Liver (tissue), 9 donors: ENCODE data around the gene MCTP1. TPM values are rescaled to one million over a fixed set of nuclear protein-coding genes. Genes with fewer than 3 reads are reported as not detected.

ENCODE experiments used
- DNase-seq: peaks from one replicate; pipeline ENCODE4 v3.0.0-alpha.2; 2017; ENCODE audit warnings: low spot score
- H3K27ac ChIP-seq, 2 donors: one replicate each; pipeline ENCODE4 v1.7.0; 2013; ENCODE audit warnings: inconsistent platforms in 2 of 2, low read length in 2 of 2, control low read depth in 1 of 2, low read depth in 1 of 2, mild to moderate bottlenecking in 1 of 2
- H3K27me3 ChIP-seq, 4 donors: one replicate each; pipeline versions ENCODE4 v1.6.1 to v1.7.0; 2013; ENCODE audit warnings: low read length in 3 of 4, inconsistent platforms in 1 of 4, mild to moderate bottlenecking in 1 of 4, moderate library complexity in 1 of 4; ENCODE audit not compliant: control insufficient read depth in 4 of 4, insufficient read depth in 4 of 4
- H3K36me3 ChIP-seq, 4 donors: one replicate each; pipeline versions ENCODE4 v1.6.1 to v1.7.0; 2013; ENCODE audit warnings: low read length in 3 of 4, mild to moderate bottlenecking in 3 of 4, low read depth in 1 of 4, moderate library complexity in 1 of 4; ENCODE audit not compliant: control insufficient read depth in 4 of 4, insufficient read depth in 3 of 4
- H3K4me1 ChIP-seq, 4 donors: one replicate each; pipeline versions ENCODE4 v1.6.1 to v1.7.0; 2013; ENCODE audit warnings: low read length in 3 of 4, mild to moderate bottlenecking in 3 of 4, moderate library complexity in 1 of 4; ENCODE audit not compliant: control insufficient read depth in 4 of 4, insufficient read depth in 4 of 4
- H3K4me3 ChIP-seq, 3 donors: one replicate each; pipeline versions ENCODE4 v1.6.1 to v1.7.0; 2013; ENCODE audit warnings: low read length in 3 of 3, control low read depth in 1 of 3, low read depth in 1 of 3, mild to moderate bottlenecking in 1 of 3
- H3K9ac ChIP-seq, 2 donors: one replicate each; pipeline ENCODE4 v1.7.0; 2013; ENCODE audit warnings: low read length in 2 of 2, mild to moderate bottlenecking in 2 of 2, moderate library complexity in 2 of 2, control low read depth in 1 of 2, low read depth in 1 of 2
- H3K9me3 ChIP-seq, 4 donors: one replicate each; pipeline versions ENCODE4 v1.6.1 to v1.7.0; 2013; ENCODE audit warnings: low read length in 3 of 4; ENCODE audit not compliant: control insufficient read depth in 4 of 4
- ATF3 ChIP-seq: IDR thresholded peaks from 2 replicates; pipeline ENCODE4 v1.6.1; 2016; ENCODE audit warnings: antibody characterized with exemption
- EGR1 ChIP-seq, 2 donors: IDR thresholded peaks; 2 replicates each; pipeline ENCODE4 v1.6.1; 2016 to 2018; ENCODE audit warnings: antibody characterized with exemption in 2 of 2, low read depth in 2 of 2
- FOXA1 ChIP-seq: IDR thresholded peaks from 2 replicates; pipeline ENCODE4 v1.6.1; 2016; ENCODE audit warnings: antibody characterized with exemption
- FOXA2 ChIP-seq: IDR thresholded peaks from 2 replicates; pipeline ENCODE4 v1.6.1; 2016; ENCODE audit warnings: antibody characterized with exemption
- GABPA ChIP-seq, 2 donors: IDR thresholded peaks in 1 of 2; conservative IDR thresholded peaks in 1 of 2; 2 replicates each; pipeline ENCODE4 v1.6.1; 2016; ENCODE audit warnings: antibody characterized with exemption in 2 of 2, mild to moderate bottlenecking in 1 of 2, moderate library complexity in 1 of 2
- HNF4A ChIP-seq, 2 donors: conservative IDR thresholded peaks; 2 replicates each; pipeline ENCODE4 v1.6.1; 2016; ENCODE audit warnings: antibody characterized with exemption in 2 of 2, mild to moderate bottlenecking in 2 of 2
- HNF4G ChIP-seq: IDR thresholded peaks from 2 replicates; pipeline ENCODE4 v1.6.1; 2016; ENCODE audit warnings: antibody characterized with exemption
- JUND ChIP-seq, 2 donors: IDR thresholded peaks; 2 replicates each; pipeline ENCODE4 v1.6.1; 2016; ENCODE audit warnings: antibody characterized with exemption in 2 of 2
- NR2F2 ChIP-seq: IDR thresholded peaks from 2 replicates; pipeline ENCODE4 v1.6.1; 2016; ENCODE audit warnings: antibody characterized with exemption
- RAD21 ChIP-seq, 2 donors: IDR thresholded peaks; 2 replicates each; pipeline ENCODE4 v1.6.1; 2016; ENCODE audit warnings: antibody characterized with exemption in 2 of 2, mild to moderate bottlenecking in 2 of 2
- RXRA ChIP-seq, 2 donors: IDR thresholded peaks; 2 replicates each; pipeline ENCODE4 v1.6.1; 2017 to 2018; ENCODE audit warnings: antibody characterized with exemption in 2 of 2, mild to moderate bottlenecking in 1 of 2
- SP1 ChIP-seq: IDR thresholded peaks from 2 replicates; pipeline ENCODE4 v1.6.1; 2018; ENCODE audit warnings: antibody characterized with exemption, mild to moderate bottlenecking
- TAF1 ChIP-seq: conservative IDR thresholded peaks from 2 replicates; pipeline ENCODE4 v1.6.1; 2016; ENCODE audit warnings: antibody characterized with exemption, mild to moderate bottlenecking
- YY1 ChIP-seq: IDR thresholded peaks from 2 replicates; pipeline ENCODE4 v1.6.1; 2016; ENCODE audit warnings: antibody characterized with exemption, mild to moderate bottlenecking
- WGBS: extraction: QIAGEN DNeasy Blood & Tissue Kit; methylation state at CpG from one replicate; pipeline ENCODE4 v1.1.7; 2013; 5-methylcytosine and 5-hydroxymethylcytosine counted together
- polyA plus RNA-seq, 2 donors: library from polyadenylated mRNA; stranded (reverse) in 1 of 2; unstranded in 1 of 2; fragments of 200-250 nt in 1 of 2; fragments of >200 nt in 1 of 2; fragmentation: Nextera tagmentation in 1 of 2; extraction: Ambion mirVana in 1 of 2; gene quantifications; one replicate each; pipeline versions ENCODE4 v1.2.1 to v1.2.3, GENCODE V29; 2013 to 2015
- total RNA-seq, 2 donors: library from RNA; depleted of rRNA; stranded (reverse); fragments of >200 nt; gene quantifications; one replicate each; pipeline ENCODE4 v1.2.3, GENCODE V29; 2014
- TF ChIP-seq, protein P1 (sequence below): IDR thresholded peaks from 2 replicates; pipeline ENCODE4 v1.6.1; 2016; ENCODE audit warnings: antibody characterized with exemption
- TF ChIP-seq, protein P2 (sequence below): IDR thresholded peaks from 2 replicates; pipeline ENCODE4 v1.6.1; 2016; ENCODE audit warnings: antibody characterized with exemption, mild to moderate bottlenecking
- TF ChIP-seq, protein P3 (sequence below): IDR thresholded peaks from 2 replicates; pipeline ENCODE4 v1.6.1; 2016; ENCODE audit warnings: antibody characterized with exemption
- TF ChIP-seq, protein P4 (sequence below): fragments of 150-350 bp; IDR thresholded peaks from 2 replicates; pipeline ENCODE4 v1.5.1; 2017; ENCODE audit warnings: improper control_type of control experiment, low read depth, low read length; ENCODE audit not compliant: missing input control
- donor health status: healthy.
- donor health status: healthy.
- donor health status: healthy.
- donor health status: healthy.
- donor health status: healthy.

The MCTP1 gene
- total and polyA plus RNA-seq, 4 donors: 0.67 to 7.6 (median 4.3) TPM

- TF ChIP-seq, protein P1, sequence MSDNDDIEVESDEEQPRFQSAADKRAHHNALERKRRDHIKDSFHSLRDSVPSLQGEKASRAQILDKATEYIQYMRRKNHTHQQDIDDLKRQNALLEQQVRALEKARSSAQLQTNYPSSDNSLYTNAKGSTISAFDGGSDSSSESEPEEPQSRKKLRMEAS: no peak
- TF ChIP-seq, protein P2, sequence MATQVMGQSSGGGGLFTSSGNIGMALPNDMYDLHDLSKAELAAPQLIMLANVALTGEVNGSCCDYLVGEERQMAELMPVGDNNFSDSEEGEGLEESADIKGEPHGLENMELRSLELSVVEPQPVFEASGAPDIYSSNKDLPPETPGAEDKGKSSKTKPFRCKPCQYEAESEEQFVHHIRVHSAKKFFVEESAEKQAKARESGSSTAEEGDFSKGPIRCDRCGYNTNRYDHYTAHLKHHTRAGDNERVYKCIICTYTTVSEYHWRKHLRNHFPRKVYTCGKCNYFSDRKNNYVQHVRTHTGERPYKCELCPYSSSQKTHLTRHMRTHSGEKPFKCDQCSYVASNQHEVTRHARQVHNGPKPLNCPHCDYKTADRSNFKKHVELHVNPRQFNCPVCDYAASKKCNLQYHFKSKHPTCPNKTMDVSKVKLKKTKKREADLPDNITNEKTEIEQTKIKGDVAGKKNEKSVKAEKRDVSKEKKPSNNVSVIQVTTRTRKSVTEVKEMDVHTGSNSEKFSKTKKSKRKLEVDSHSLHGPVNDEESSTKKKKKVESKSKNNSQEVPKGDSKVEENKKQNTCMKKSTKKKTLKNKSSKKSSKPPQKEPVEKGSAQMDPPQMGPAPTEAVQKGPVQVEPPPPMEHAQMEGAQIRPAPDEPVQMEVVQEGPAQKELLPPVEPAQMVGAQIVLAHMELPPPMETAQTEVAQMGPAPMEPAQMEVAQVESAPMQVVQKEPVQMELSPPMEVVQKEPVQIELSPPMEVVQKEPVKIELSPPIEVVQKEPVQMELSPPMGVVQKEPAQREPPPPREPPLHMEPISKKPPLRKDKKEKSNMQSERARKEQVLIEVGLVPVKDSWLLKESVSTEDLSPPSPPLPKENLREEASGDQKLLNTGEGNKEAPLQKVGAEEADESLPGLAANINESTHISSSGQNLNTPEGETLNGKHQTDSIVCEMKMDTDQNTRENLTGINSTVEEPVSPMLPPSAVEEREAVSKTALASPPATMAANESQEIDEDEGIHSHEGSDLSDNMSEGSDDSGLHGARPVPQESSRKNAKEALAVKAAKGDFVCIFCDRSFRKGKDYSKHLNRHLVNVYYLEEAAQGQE: no peak
- TF ChIP-seq HNF4A (conservative IDR thresholded peaks at IDR 0.05) (no peak), FOXA1 (no peak), JUND (IDR thresholded peaks at IDR 0.05) (no peak), SP1 (no peak), ATF3 (no peak), RXRA (IDR thresholded peaks at IDR 0.05) (no peak), HNF4G (no peak), EGR1 (IDR thresholded peaks at IDR 0.05; ENCODE audit: low read depth in 2 of 2) (no peak), RAD21 (IDR thresholded peaks at IDR 0.05) (no peak), TAF1 (no peak), YY1 (no peak), NR2F2 (no peak), FOXA2 (no peak), GABPA (IDR thresholded peaks at IDR 0.05 in 1 of 2, conservative IDR thresholded peaks at IDR 0.05 in 1 of 2) (no peak)
- TF ChIP-seq, protein P3, sequence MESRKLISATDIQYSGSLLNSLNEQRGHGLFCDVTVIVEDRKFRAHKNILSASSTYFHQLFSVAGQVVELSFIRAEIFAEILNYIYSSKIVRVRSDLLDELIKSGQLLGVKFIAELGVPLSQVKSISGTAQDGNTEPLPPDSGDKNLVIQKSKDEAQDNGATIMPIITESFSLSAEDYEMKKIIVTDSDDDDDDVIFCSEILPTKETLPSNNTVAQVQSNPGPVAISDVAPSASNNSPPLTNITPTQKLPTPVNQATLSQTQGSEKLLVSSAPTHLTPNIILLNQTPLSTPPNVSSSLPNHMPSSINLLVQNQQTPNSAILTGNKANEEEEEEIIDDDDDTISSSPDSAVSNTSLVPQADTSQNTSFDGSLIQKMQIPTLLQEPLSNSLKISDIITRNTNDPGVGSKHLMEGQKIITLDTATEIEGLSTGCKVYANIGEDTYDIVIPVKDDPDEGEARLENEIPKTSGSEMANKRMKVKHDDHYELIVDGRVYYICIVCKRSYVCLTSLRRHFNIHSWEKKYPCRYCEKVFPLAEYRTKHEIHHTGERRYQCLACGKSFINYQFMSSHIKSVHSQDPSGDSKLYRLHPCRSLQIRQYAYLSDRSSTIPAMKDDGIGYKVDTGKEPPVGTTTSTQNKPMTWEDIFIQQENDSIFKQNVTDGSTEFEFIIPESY: no peak
- TF ChIP-seq, protein P4, sequence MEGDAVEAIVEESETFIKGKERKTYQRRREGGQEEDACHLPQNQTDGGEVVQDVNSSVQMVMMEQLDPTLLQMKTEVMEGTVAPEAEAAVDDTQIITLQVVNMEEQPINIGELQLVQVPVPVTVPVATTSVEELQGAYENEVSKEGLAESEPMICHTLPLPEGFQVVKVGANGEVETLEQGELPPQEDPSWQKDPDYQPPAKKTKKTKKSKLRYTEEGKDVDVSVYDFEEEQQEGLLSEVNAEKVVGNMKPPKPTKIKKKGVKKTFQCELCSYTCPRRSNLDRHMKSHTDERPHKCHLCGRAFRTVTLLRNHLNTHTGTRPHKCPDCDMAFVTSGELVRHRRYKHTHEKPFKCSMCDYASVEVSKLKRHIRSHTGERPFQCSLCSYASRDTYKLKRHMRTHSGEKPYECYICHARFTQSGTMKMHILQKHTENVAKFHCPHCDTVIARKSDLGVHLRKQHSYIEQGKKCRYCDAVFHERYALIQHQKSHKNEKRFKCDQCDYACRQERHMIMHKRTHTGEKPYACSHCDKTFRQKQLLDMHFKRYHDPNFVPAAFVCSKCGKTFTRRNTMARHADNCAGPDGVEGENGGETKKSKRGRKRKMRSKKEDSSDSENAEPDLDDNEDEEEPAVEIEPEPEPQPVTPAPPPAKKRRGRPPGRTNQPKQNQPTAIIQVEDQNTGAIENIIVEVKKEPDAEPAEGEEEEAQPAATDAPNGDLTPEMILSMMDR: no peak
- H3K27me3 ChIP-seq: no peaks in the 10 kb centered on the region
- no peak for DNase-seq
- no peak overlapping the region for H3K27ac ChIP-seq
- no peak overlapping the region for H3K9ac ChIP-seq
- H3K4me3 ChIP-seq: no peak overlapping the region
- no peaks in the 10 kb centered on the region for H3K9me3 ChIP-seq
- H3K4me1 ChIP-seq: no peaks in the 10 kb centered on the region
- H3K36me3 ChIP-seq: no peaks in the 10 kb centered on the region
Observed at GRCh38 chr5:95072281-95072680, 212.6 kb downstream of the MCTP1 start.

DNA sequence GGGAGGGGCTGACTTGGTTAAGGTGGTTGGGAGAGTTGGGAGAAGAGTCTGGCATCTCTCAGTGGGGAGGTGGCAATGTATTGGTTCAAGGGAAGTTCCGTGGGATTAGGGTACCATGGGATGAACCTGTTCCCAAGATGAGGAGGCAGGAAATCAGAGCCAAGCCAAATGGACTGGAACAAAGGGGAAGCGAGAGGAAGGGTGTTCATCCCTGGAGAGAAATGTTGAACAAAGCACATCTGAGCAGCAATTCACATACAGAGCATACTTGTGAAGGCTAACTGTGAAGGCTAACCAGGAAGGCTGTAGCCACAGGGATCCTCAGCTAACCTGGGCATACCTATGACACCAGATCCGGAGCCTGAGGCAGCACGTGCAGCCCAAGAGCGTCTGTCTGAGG lies 214.0 kb downstream of the MCTP1 start:
- H3K4me1 ChIP-seq: no peaks in the 10 kb centered on the region
- H3K4me3 ChIP-seq: no peak overlapping the region
- H3K27me3 ChIP-seq: no peaks in the 10 kb centered on the region
- DNase-seq: no peak
- TF ChIP-seq, protein P4: no peak
- no peak for TF ChIP-seq ATF3
- TF ChIP-seq RXRA (IDR thresholded peaks at IDR 0.05): no peak
- TF ChIP-seq TAF1: no peak
- TF ChIP-seq, protein P3: no peak
- no peak for TF ChIP-seq HNF4G
- TF ChIP-seq, protein P1: no peak
- no peaks in the 10 kb centered on the region for H3K9me3 ChIP-seq
- no peak overlapping the region for H3K27ac ChIP-seq
- no peaks in the 10 kb centered on the region for H3K36me3 ChIP-seq
- no peak overlapping the region for H3K9ac ChIP-seq
- 77% methylated on average over 5 of the region's 5 CpGs for WGBS
